SK-N-SH (cell line): Measurements from ENCODE around the gene CIDEB. TPM values are rescaled to one million over a fixed set of nuclear protein-coding genes. Genes with fewer than 3 reads are reported as not detected.

Experiments used
- CTCF ChIA-PET: fragments of 300-600, 350-600 bp; formaldehyde crosslinking; extraction: SDS; loops from one replicate; lab custom pipeline; 2021; lab: Yijun Ruan, JAX
- POLR2A ChIA-PET: fragments of 350-600 bp; sonication (Branson Sonifier 250); formaldehyde crosslinking; extraction: SDS; loops from one replicate; lab custom pipeline; 2020; ENCODE audit warnings: antibody characterized with exemption, inconsistent platforms; lab: Yijun Ruan, JAX
- DNase-seq: peaks from one replicate; pipeline ENCODE4 v3.0.0; 2012
- H2AFZ ChIP-seq: fragments of 200-600 bp; sonication (generic); 2 replicates; pipeline ENCODE4 v1.8.1; 2016; ENCODE audit warnings: antibody characterized with exemption, mild to moderate bottlenecking, low read depth
- H3F3A ChIP-seq: fragments of 200-600 bp; sonication (generic); replicated peaks from 2 replicates; pipeline ENCODE3; 2016; ENCODE audit warnings: antibody characterized with exemption, mild to moderate bottlenecking; ENCODE audit not compliant: insufficient read depth
- H3K27ac ChIP-seq, 2 experiments: fragments of 200-500 bp in 1 of 2; fragments of 200-600 bp in 1 of 2; sonication (Bioruptor generic) in 1 of 2; sonication (generic), shearing (Covaris generic) in 1 of 2; 2 replicates each; pipeline versions ENCODE4 v1.5.1 to v1.6.1; 2014 to 2016; ENCODE audit warnings: low read depth in 2 of 2, inconsistent platforms in 1 of 2, low read length in 1 of 2, mild to moderate bottlenecking in 1 of 2, mixed read lengths in 1 of 2
- H3K27me3 ChIP-seq: fragments of 200-600 bp; sonication (generic), shearing (Covaris generic); 2 replicates; pipeline ENCODE4 v1.6.1; 2016; ENCODE audit warnings: mixed run types; ENCODE audit not compliant: insufficient read depth
- H3K36me3 ChIP-seq, 2 experiments: fragments of 200-500 bp in 1 of 2; fragments of 200-600 bp in 1 of 2; sonication (Bioruptor generic) in 1 of 2; sonication (generic) in 1 of 2; replicated peaks in 1 of 2; 2 replicates each; pipeline versions ENCODE3 to v1.5.1; 2014 to 2016; ENCODE audit warnings: low read length in 1 of 2, mild to moderate bottlenecking in 1 of 2; ENCODE audit not compliant: insufficient read depth in 2 of 2, control insufficient read depth in 1 of 2
- H3K4me1 ChIP-seq, 2 experiments: fragments of 200-500 bp in 1 of 2; fragments of 200-600 bp in 1 of 2; sonication (Bioruptor generic) in 1 of 2; sonication (generic), shearing (Covaris generic) in 1 of 2; 2 replicates each; pipeline versions ENCODE4 v1.5.1 to v1.6.1; 2014 to 2016; ENCODE audit warnings: low read depth in 1 of 2, low read length in 1 of 2, mixed run types in 1 of 2; ENCODE audit not compliant: insufficient read depth in 2 of 2, control insufficient read depth in 1 of 2
- H3K4me2 ChIP-seq: fragments of 200-600 bp; sonication (generic), shearing (Covaris generic); 2 replicates; pipeline ENCODE4 v1.6.1; 2017; ENCODE audit warnings: mixed run types
- H3K4me3 ChIP-seq, 2 experiments: fragments of 200-500 bp in 1 of 2; fragments of 200-600 bp in 1 of 2; sonication (Bioruptor generic) in 1 of 2; sonication (generic), shearing (Covaris generic) in 1 of 2; 2 replicates each; pipeline versions ENCODE4 v1.5.1 to v1.8.1; 2014 to 2016; ENCODE audit warnings: low read depth in 2 of 2, inconsistent platforms in 1 of 2, low read length in 1 of 2, mild to moderate bottlenecking in 1 of 2, mixed read lengths in 1 of 2, moderate library complexity in 1 of 2
- H3K79me2 ChIP-seq: fragments of 200-600 bp; sonication (generic); 2 replicates; pipeline ENCODE4 v1.8.1; 2017; ENCODE audit warnings: mild to moderate bottlenecking; ENCODE audit not compliant: insufficient read depth
- H3K9ac ChIP-seq: fragments of 200-600 bp; sonication (generic); 2 replicates; pipeline ENCODE4 v1.6.1; 2017; ENCODE audit warnings: mixed run types
- H3K9me2 ChIP-seq: fragments of 200-600 bp; sonication (generic); 2 replicates; pipeline ENCODE4 v1.6.1; 2017; ENCODE audit warnings: mixed run types
- H3K9me3 ChIP-seq: fragments of 200-600 bp; sonication (generic); 2 replicates; pipeline ENCODE4 v1.6.1; 2017; ENCODE audit warnings: mixed run types, mild to moderate bottlenecking, moderate library complexity
- H4K20me1 ChIP-seq: fragments of 200-600 bp; sonication (generic); 2 replicates; pipeline ENCODE4 v1.6.1; 2017; ENCODE audit warnings: mild to moderate bottlenecking, mixed run types; ENCODE audit not compliant: insufficient read depth
- CHD2 ChIP-seq: fragments of 150-350 bp; IDR thresholded peaks from 2 replicates; pipeline ENCODE4 v1.6.1; 2018; ENCODE audit warnings: low read length; ENCODE audit not compliant: partially characterized antibody
- EZH2phosphoT487 ChIP-seq: fragments of 200-600 bp; sonication (generic); IDR thresholded peaks from 2 replicates; pipeline ENCODE4 v1.6.1; 2017; ENCODE audit warnings: low read depth, mixed run types, mild to moderate bottlenecking, antibody characterized with exemption, moderate library complexity, borderline replicate concordance
- FOXJ3 ChIP-seq: sonication (generic); formaldehyde crosslinking; IDR thresholded peaks from 2 replicates; pipeline ENCODE4 v1.5.1; 2020; ENCODE audit warnings: mild to moderate bottlenecking, missing genetic modification reagents
- FOXM1 ChIP-seq: IDR thresholded peaks from 2 replicates; pipeline ENCODE4 v1.4.0; 2012; ENCODE audit warnings: low read depth, mild to moderate bottlenecking
- GABPA ChIP-seq: IDR thresholded peaks from 2 replicates; pipeline ENCODE4 v1.4.0; 2012; ENCODE audit warnings: low read depth, mild to moderate bottlenecking
- MXI1 ChIP-seq: IDR thresholded peaks from 2 replicates; pipeline ENCODE4 v1.6.1; 2012; ENCODE audit warnings: mild to moderate bottlenecking, low read depth, low read length, improper control_type of control experiment
- NRF1 ChIP-seq: IDR thresholded peaks from 2 replicates; pipeline ENCODE4 v1.6.1; 2012; ENCODE audit warnings: low read depth, mild to moderate bottlenecking, low read length
- POLR2AphosphoS5 ChIP-seq: IDR thresholded peaks from 2 replicates; pipeline ENCODE4 v1.6.1; 2012; ENCODE audit warnings: low read depth, low read length
- RFX5 ChIP-seq: IDR thresholded peaks from 2 replicates; pipeline ENCODE4 v1.6.1; 2012; ENCODE audit warnings: mild to moderate bottlenecking, improper control_type of control experiment, low read length
- RXRA ChIP-seq: IDR thresholded peaks from 2 replicates; pipeline ENCODE4 v1.4.0; 2012; ENCODE audit warnings: low read depth, mild to moderate bottlenecking, borderline replicate concordance
- TCF12 ChIP-seq: IDR thresholded peaks from 2 replicates; pipeline ENCODE4 v1.4.0; 2012
- TEAD4 ChIP-seq: IDR thresholded peaks from 2 replicates; pipeline ENCODE4 v1.4.0; 2012; ENCODE audit warnings: mild to moderate bottlenecking, borderline replicate concordance; ENCODE audit not compliant: insufficient read depth
- WGBS: methylation state at CpG from one replicate; pipeline ENCODE4 v1.1.6; 2017; ENCODE audit warnings: low lambda C conversion rate; 5-methylcytosine and 5-hydroxymethylcytosine counted together
- polyA plus RNA-seq, 3 experiments: library from polyadenylated mRNA; depleted of rRNA; stranded (reverse); fragments of >200 nt; gene quantifications; 2 replicates each; pipeline ENCODE4 v1.2.3, GENCODE V29; 2012
- TF ChIP-seq, protein P1 (sequence below): IDR thresholded peaks from 2 replicates; pipeline ENCODE4 v1.4.0; 2012; ENCODE audit warnings: low read depth, borderline replicate concordance
- TF ChIP-seq, protein P2 (sequence below): IDR thresholded peaks from 2 replicates; pipeline ENCODE4 v1.4.0; 2012; ENCODE audit warnings: low read depth
- TF ChIP-seq, protein P3 (sequence below): IDR thresholded peaks from 2 replicates; pipeline ENCODE4 v1.6.1; 2012; ENCODE audit warnings: mild to moderate bottlenecking, low read depth, low read length, moderate library complexity
- TF ChIP-seq, protein P4 (sequence below): fragments of 150-350 bp; IDR thresholded peaks from 2 replicates; pipeline ENCODE4 v1.6.1; 2017; ENCODE audit warnings: antibody characterized with exemption, low read length, low read depth, borderline replicate concordance

CIDEB gene
- polyA plus RNA-seq, 1 of the 3 experiments (the other 2 are of a cell fraction) = 0.05 TPM

- no peaks in the 10 kb centered on the region for H3K9me2 ChIP-seq
- H3K4me2 ChIP-seq = no peak overlapping the region
- no peak overlapping the region for H2AFZ ChIP-seq
- H3K4me3 ChIP-seq = no peak overlapping the region
- TF ChIP-seq, protein P1, sequence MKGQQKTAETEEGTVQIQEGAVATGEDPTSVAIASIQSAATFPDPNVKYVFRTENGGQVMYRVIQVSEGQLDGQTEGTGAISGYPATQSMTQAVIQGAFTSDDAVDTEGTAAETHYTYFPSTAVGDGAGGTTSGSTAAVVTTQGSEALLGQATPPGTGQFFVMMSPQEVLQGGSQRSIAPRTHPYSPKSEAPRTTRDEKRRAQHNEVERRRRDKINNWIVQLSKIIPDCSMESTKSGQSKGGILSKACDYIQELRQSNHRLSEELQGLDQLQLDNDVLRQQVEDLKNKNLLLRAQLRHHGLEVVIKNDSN = no peak
- no peak for TF ChIP-seq MXI1
- no peak for TF ChIP-seq TCF12
- no peak for TF ChIP-seq RFX5
- TF ChIP-seq FOXJ3 (CRISPR knock-in tag) = no peak
- TF ChIP-seq, protein P2, sequence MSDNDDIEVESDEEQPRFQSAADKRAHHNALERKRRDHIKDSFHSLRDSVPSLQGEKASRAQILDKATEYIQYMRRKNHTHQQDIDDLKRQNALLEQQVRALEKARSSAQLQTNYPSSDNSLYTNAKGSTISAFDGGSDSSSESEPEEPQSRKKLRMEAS = no peak
- no peak for TF ChIP-seq RXRA
- TF ChIP-seq GABPA = no peak
- TF ChIP-seq POLR2AphosphoS5 = no peak
- TF ChIP-seq TEAD4 = no peak
- TF ChIP-seq EZH2phosphoT487 = no peak
- no peak for TF ChIP-seq FOXM1
- no peak for TF ChIP-seq NRF1
- TF ChIP-seq, protein P3, sequence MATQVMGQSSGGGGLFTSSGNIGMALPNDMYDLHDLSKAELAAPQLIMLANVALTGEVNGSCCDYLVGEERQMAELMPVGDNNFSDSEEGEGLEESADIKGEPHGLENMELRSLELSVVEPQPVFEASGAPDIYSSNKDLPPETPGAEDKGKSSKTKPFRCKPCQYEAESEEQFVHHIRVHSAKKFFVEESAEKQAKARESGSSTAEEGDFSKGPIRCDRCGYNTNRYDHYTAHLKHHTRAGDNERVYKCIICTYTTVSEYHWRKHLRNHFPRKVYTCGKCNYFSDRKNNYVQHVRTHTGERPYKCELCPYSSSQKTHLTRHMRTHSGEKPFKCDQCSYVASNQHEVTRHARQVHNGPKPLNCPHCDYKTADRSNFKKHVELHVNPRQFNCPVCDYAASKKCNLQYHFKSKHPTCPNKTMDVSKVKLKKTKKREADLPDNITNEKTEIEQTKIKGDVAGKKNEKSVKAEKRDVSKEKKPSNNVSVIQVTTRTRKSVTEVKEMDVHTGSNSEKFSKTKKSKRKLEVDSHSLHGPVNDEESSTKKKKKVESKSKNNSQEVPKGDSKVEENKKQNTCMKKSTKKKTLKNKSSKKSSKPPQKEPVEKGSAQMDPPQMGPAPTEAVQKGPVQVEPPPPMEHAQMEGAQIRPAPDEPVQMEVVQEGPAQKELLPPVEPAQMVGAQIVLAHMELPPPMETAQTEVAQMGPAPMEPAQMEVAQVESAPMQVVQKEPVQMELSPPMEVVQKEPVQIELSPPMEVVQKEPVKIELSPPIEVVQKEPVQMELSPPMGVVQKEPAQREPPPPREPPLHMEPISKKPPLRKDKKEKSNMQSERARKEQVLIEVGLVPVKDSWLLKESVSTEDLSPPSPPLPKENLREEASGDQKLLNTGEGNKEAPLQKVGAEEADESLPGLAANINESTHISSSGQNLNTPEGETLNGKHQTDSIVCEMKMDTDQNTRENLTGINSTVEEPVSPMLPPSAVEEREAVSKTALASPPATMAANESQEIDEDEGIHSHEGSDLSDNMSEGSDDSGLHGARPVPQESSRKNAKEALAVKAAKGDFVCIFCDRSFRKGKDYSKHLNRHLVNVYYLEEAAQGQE = no peak
- TF ChIP-seq, protein P4, sequence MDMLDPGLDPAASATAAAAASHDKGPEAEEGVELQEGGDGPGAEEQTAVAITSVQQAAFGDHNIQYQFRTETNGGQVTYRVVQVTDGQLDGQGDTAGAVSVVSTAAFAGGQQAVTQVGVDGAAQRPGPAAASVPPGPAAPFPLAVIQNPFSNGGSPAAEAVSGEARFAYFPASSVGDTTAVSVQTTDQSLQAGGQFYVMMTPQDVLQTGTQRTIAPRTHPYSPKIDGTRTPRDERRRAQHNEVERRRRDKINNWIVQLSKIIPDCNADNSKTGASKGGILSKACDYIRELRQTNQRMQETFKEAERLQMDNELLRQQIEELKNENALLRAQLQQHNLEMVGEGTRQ = no peak
- no peak for TF ChIP-seq CHD2
- H3K9ac ChIP-seq = no peak overlapping the region
- 84% methylated on average over 3 of the region's 5 CpGs for WGBS
- H3K4me1 ChIP-seq = peaks cover 0 to 2% of the 10 kb centered on the region in 2 experiments; a peak in 1 of 4 replicates
- POLR2A ChIA-PET = no interaction called here
- H3K36me3 ChIP-seq = peaks cover 6 to 44% of the 10 kb centered on the region in 2 experiments
- H3K79me2 ChIP-seq = no peaks in the 10 kb centered on the region
- no peak overlapping the region for H3K27ac ChIP-seq
- CTCF ChIA-PET = interaction anchor here (2.3 to 6.7 kb wide), 6 partner anchors 11 to 127 kb away, joined by 8 to 115 read pairs (median 28); partner anchors contain the start of genes DHRS1 and NOP9
- H4K20me1 ChIP-seq = no peaks in the 10 kb centered on the region
- no peaks in the 10 kb centered on the region for H3K27me3 ChIP-seq
- DNase-seq = no peak
- peaks cover 4% of the 10 kb centered on the region for H3F3A ChIP-seq
- no peaks in the 10 kb centered on the region for H3K9me3 ChIP-seq
Measured at GRCh38 chr14:24310265-24310645, 2.5 kb upstream of the CIDEB start.
